ENCODE data around the gene DAZL. TPM values are rescaled to one million over a fixed set of nuclear protein-coding genes. Genes with fewer than 3 reads are reported as not detected.

The DAZL gene
- total and polyA plus RNA-seq, 11 donors: not detected

GRCh38 chr3:16554126-16554525 lies 51.1 kb downstream of the DAZL start:
- H3K4me3 ChIP-seq: no peak overlapping the region
- intact Hi-C loops (cut with DNase I): loop anchor here in 6 of 10 donors (5.0 to 10.0 kb wide), 5 partner anchors 267 to 739 kb away; partner anchors contain the start of gene OXNAD1 (in 2 of the 6)
- 85 to 91% (median 89%) methylated on average over 4 of the region's 4 CpGs for WGBS, 4 donors

GRCh38 chr3:16552757-16553156 lies 52.5 kb downstream of the DAZL start:
- intact Hi-C loops (cut with DNase I): loop anchor here in 6 of 10 donors (5.0 to 10.0 kb wide), 5 partner anchors 265 to 738 kb away; partner anchors contain the start of gene OXNAD1 (in 2 of the 6)
- ATAC-seq: no peak

More at GRCh38 chr3:16554126-16554525, 51.1 kb downstream of the DAZL start:
- Histone ChIP-seq H3K27me3 (no peaks in the 10 kb centered on the region), H3K4me1 (peaks cover 0 to 16% (median 4%) of the 10 kb centered on the region in 12 donors), H3K9me3 (no peaks in the 10 kb centered on the region), H3K27ac (no peak overlapping the region), H3K36me3 (no peaks in the 10 kb centered on the region)
- DNase-seq (no peak), ATAC-seq (no peak)
- TF ChIP-seq, protein P1, sequence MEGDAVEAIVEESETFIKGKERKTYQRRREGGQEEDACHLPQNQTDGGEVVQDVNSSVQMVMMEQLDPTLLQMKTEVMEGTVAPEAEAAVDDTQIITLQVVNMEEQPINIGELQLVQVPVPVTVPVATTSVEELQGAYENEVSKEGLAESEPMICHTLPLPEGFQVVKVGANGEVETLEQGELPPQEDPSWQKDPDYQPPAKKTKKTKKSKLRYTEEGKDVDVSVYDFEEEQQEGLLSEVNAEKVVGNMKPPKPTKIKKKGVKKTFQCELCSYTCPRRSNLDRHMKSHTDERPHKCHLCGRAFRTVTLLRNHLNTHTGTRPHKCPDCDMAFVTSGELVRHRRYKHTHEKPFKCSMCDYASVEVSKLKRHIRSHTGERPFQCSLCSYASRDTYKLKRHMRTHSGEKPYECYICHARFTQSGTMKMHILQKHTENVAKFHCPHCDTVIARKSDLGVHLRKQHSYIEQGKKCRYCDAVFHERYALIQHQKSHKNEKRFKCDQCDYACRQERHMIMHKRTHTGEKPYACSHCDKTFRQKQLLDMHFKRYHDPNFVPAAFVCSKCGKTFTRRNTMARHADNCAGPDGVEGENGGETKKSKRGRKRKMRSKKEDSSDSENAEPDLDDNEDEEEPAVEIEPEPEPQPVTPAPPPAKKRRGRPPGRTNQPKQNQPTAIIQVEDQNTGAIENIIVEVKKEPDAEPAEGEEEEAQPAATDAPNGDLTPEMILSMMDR (IDR thresholded peaks at IDR 0.05): no peak
- TF ChIP-seq POLR2A (IDR thresholded peaks at IDR 0.05): no peak

DNA sequence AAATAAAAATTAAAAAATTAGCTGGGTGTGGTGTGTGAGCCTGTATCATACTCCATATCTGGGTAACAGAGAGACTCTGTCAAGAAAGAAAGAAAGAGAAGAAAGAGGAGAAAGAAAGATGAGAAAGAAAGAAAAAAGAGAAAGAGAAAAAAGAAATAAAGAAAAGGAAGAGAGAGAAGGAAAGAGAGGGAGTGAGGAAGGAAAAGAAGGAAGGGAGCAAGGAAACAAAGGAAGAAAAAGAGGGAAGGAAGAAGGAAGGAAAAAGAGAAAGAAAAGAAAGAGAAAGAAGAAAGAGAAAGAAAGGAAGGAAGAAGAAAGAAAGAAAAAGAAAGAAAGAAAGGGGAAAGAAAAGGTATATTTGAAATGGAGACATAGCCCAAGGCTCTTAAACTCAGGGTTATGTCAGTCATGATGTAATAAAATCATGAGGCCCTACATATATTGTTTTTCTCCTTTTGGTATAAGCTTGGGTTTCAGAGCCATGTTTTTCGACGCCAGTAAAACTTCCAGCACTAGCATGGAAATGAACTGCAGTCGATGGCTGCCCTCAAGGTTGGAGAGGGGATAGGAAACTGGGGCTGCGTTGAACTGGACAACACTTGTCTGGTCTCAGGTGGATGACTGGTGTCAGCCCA lies 53.8 kb downstream of the DAZL start:
- ATAC-seq (no peak), DNase-seq (no peak)
- Histone ChIP-seq H3K9me3 (peaks cover 0 to 2% (median 0%) of the 10 kb centered on the region in 12 donors), H3K27me3 (no peaks in the 10 kb centered on the region), H3K4me3 (no peak overlapping the region), H3K27ac (no peak overlapping the region), H3K36me3 (no peaks in the 10 kb centered on the region), H3K4me1 (peaks cover 0 to 24% (median 5%) of the 10 kb centered on the region in 12 donors)
- 84 to 96% (median 91%) methylated on average over 4 of the region's 4 CpGs for WGBS, 4 donors
- intact Hi-C loops (cut with DNase I): loop anchor here in 8 of 10 donors (2.0 to 10.0 kb wide), 8 partner anchors 261 to 737 kb away; partner anchors contain the start of gene OXNAD1 (in 2 of the 8)
- TF ChIP-seq, protein P1 (IDR thresholded peaks at IDR 0.05): no peak
- TF ChIP-seq POLR2A (IDR thresholded peaks at IDR 0.05): no peak

More at GRCh38 chr3:16552757-16553156, 52.5 kb downstream of the DAZL start:
- H3K27me3 ChIP-seq: no peaks in the 10 kb centered on the region
- no peaks in the 10 kb centered on the region for H3K36me3 ChIP-seq
- H3K27ac ChIP-seq: no peak overlapping the region
- peaks cover 0 to 16% (median 4%) of the 10 kb centered on the region in 12 donors for H3K4me1 ChIP-seq
- peaks cover 0 to 2% (median 0%) of the 10 kb centered on the region in 12 donors for H3K9me3 ChIP-seq
- no peak for DNase-seq
- no peak for TF ChIP-seq POLR2A (IDR thresholded peaks at IDR 0.05)
- TF ChIP-seq, protein P1 (IDR thresholded peaks at IDR 0.05): no peak
- WGBS, 4 donors: 69 to 82% (median 71%) methylated on average over 3 of the region's 3 CpGs
- H3K4me3 ChIP-seq: no peak overlapping the region

DNA sequence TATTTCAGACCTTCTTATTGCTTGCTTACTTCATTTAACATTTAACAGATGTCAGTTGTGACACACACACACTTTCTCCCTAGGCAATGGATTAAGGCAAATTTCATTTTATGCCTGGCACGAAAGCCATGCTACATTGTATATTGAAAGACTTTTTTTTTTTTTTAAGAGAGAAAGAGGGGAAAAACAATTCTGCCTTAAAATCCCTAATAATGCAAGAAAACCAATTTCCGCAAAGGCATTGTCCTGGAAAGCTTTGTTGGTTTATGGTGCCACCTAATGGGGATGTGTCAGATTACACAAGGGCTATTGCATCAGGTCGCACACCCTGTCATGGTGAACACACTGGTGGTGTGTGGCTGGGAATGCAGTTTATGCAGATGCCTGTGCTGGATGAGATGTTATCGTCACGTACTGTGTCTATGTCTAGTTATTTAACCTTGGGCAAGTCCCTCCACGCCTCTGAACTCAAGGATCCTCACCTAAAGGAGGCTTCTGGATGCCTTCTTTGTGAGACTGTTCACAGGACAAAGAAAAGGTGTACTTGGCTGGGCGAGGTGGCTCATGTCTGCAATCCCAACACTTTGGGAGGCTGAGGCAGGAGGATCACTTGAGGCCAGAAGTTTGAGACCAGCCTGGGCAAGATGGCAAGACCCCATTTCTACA lies 54.4 kb downstream of the DAZL start:
- WGBS, 4 donors: 14 to 15% (median 15%) methylated on average over 7 of the region's 7 CpGs
- no peaks in the 10 kb centered on the region for H3K36me3 ChIP-seq
- peak overlapping the region in 6 of 12 donors; percentile 4 to 49 (median 36) for H3K27ac ChIP-seq
- intact Hi-C loops (cut with DNase I): loop anchor here (1.0 to 10.0 kb wide), 11 partner anchors 260 to 736 kb away; partner anchors contain the start of gene OXNAD1 (in 2 of the 10)
- peaks cover 0 to 2% (median 0%) of the 10 kb centered on the region in 12 donors for H3K9me3 ChIP-seq
- H3K27me3 ChIP-seq: no peaks in the 10 kb centered on the region
- TF ChIP-seq POLR2A (IDR thresholded peaks at IDR 0.05): no peak
- TF ChIP-seq, protein P1 (IDR thresholded peaks at IDR 0.05): peak; percentile 85 to 93 (median 90)
- ATAC-seq (peak; percentile 66 to 88 (median 79)), DNase-seq (peak in 3 of 5 donors; percentile 53 to 68 (median 58))
- H3K4me1 ChIP-seq: peaks cover 0 to 26% (median 5%) of the 10 kb centered on the region in 12 donors
- H3K4me3 ChIP-seq: peak overlapping the region in 7 of 12 donors; percentile 9 to 34 (median 26)
